GM12878 (cell line): ENCODE data around the gene CNNM2. TPM values are rescaled to one million over a fixed set of nuclear protein-coding genes. Genes with fewer than 3 reads are reported as not detected.

Experiments
- ATAC-seq: fragments of 200-7000 bp; cut with Tn5 transposase; 3 replicates; pipeline ENCODE4 v1.9.1; 2020; ENCODE audit warnings: mild to moderate bottlenecking, moderate library complexity
- BruUV-seq: library from RNA; stranded (reverse); fragments of 400-500 nt; replicated peaks from 2 replicates; lab custom pipeline; 2021; lab: Mats Ljungman, UMichigan
- CTCF ChIA-PET: fragments of 300-600 bp; sonication (Branson Sonifier 250); formaldehyde crosslinking; extraction: SDS; loops from one replicate; lab custom pipeline; 2021; ENCODE audit warnings: inconsistent platforms; lab: Yijun Ruan, JAX
- POLR2A ChIA-PET: fragments of 350-600 bp; formaldehyde crosslinking; extraction: SDS; loops from one replicate; lab custom pipeline; 2021; ENCODE audit warnings: inconsistent platforms; lab: Charles Lee
- RAD21 ChIA-PET: fragments of 300-600 bp; sonication (Branson Sonifier 250); formaldehyde crosslinking; loops from one replicate; lab custom pipeline; 2023; ENCODE audit warnings: antibody characterized with exemption; ENCODE audit not compliant: unreplicated experiment; lab: Charles Lee
- SMC1A ChIA-PET: fragments of 300-600 bp; sonication (Branson Sonifier 250); formaldehyde crosslinking; loops from one replicate; lab custom pipeline; 2023; ENCODE audit not compliant: unreplicated experiment, uncharacterized antibody; lab: Charles Lee
- DNase-seq: peaks from one replicate; pipeline ENCODE4 v3.0.0-alpha.2; 2011; ENCODE audit warnings: low read depth, low spot score
- FAIRE-seq: peaks from 3 replicates; lab custom pipeline; 2011; peaks lifted over from hg19 to GRCh38; lab: Jason Lieb, UNC
- H2AFZ ChIP-seq: 2 replicates; pipeline ENCODE4 v1.6.0; 2011; ENCODE audit warnings: low read depth, low read length, control low read depth; ENCODE audit not compliant: control insufficient read depth
- H3K27ac ChIP-seq: 2 replicates; pipeline ENCODE4 v1.5.1; 2011; ENCODE audit warnings: control low read depth; ENCODE audit not compliant: control insufficient read depth, insufficient read depth
- H3K27me3 ChIP-seq, 2 experiments: replicated peaks in 1 of 2; 2 replicates each; pipeline versions ENCODE4 v1.6.0 to v1.6.1; 2011; ENCODE audit warnings: low read length in 1 of 2; ENCODE audit not compliant: control insufficient read depth in 2 of 2, insufficient read depth in 2 of 2
- H3K36me3 ChIP-seq, 2 experiments: 2 replicates each; pipeline ENCODE4 v1.5.1; 2011; ENCODE audit warnings: low read length in 1 of 2; ENCODE audit not compliant: control insufficient read depth in 2 of 2, insufficient read depth in 2 of 2
- H3K4me1 ChIP-seq: 2 replicates; pipeline ENCODE4 v1.6.1; 2011; ENCODE audit warnings: mild to moderate bottlenecking, low read length, moderate library complexity, mixed read lengths; ENCODE audit not compliant: control insufficient read depth, insufficient read depth
- H3K4me2 ChIP-seq: 2 replicates; pipeline ENCODE4 v1.6.0; 2011; ENCODE audit warnings: control low read depth; ENCODE audit not compliant: control insufficient read depth, insufficient read depth
- H3K4me3 ChIP-seq: fragments of 200-600 bp; sonication (generic); 2 replicates; pipeline ENCODE4 v1.5.1; 2016
- H3K79me2 ChIP-seq: 2 replicates; pipeline ENCODE4 v1.6.0; 2011; ENCODE audit warnings: low read length; ENCODE audit not compliant: control insufficient read depth, insufficient read depth
- H3K9ac ChIP-seq: 2 replicates; pipeline ENCODE4 v1.8.0; 2011; ENCODE audit warnings: low read length, control low read depth, mixed read lengths; ENCODE audit not compliant: control insufficient read depth, insufficient read depth
- H3K9me3 ChIP-seq: replicated peaks from 3 replicates; pipeline ENCODE4 v1.5.1; 2011; ENCODE audit warnings: mild to moderate bottlenecking, low read length; ENCODE audit not compliant: control insufficient read depth, insufficient read depth
- H4K20me1 ChIP-seq: 2 replicates; pipeline ENCODE4 v1.6.0; 2011; ENCODE audit not compliant: control insufficient read depth, insufficient read depth
- ETV6 ChIP-seq, 2 experiments: fragments of 450-650 bp in 1 of 2; IDR thresholded peaks in 1 of 2; conservative IDR thresholded peaks in 1 of 2; 2 replicates each; pipeline ENCODE4 v1.6.1; 2014; ENCODE audit warnings: antibody characterized with exemption in 1 of 2, borderline replicate concordance in 1 of 2, low read depth in 1 of 2, mild to moderate bottlenecking in 1 of 2, moderate library complexity in 1 of 2
- KDM1A ChIP-seq: fragments of 200-600 bp; sonication (generic); IDR thresholded peaks from 2 replicates; pipeline ENCODE4 v1.6.1; 2016; ENCODE audit warnings: borderline replicate concordance
- POLR2AphosphoS5 ChIP-seq: IDR thresholded peaks from 2 replicates; pipeline ENCODE4 v1.6.1; 2011; ENCODE audit warnings: mild to moderate bottlenecking, low read length, inconsistent platforms
- RAD51 ChIP-seq: fragments of 450-650 bp; IDR thresholded peaks from 2 replicates; pipeline ENCODE4 v1.6.1; 2016; ENCODE audit warnings: moderate library complexity, mild to moderate bottlenecking, inconsistent platforms
- SMARCA5 ChIP-seq: fragments of 450-650 bp; IDR thresholded peaks from 2 replicates; pipeline ENCODE4 v1.6.1; 2017; ENCODE audit warnings: mild to moderate bottlenecking
- ZNF207 ChIP-seq: fragments of 450-650 bp; IDR thresholded peaks from 2 replicates; pipeline ENCODE4 v1.6.1; 2014; ENCODE audit warnings: antibody characterized with exemption, mild to moderate bottlenecking, borderline replicate concordance
- WGBS: methylation state at CpG from one replicate; pipeline ENCODE4 v1.1.6; 2016; ENCODE audit warnings: low lambda C conversion rate; ENCODE audit not compliant: insufficient replicate concordance, insufficient coverage; ENCODE audit errors: missing lambda C conversion rate; 5-methylcytosine and 5-hydroxymethylcytosine counted together
- in situ Hi-C: fragments of 300-500 bp; cut with MboI; formaldehyde crosslinking; loops from 9 replicates; pipeline ENCODE4 v1.14.3; 2018; ENCODE audit warnings: mixed read lengths
- intact Hi-C: fragments of 100-400 bp; cut with micrococcal nuclease; formaldehyde crosslinking; loops from one replicate; pipeline ENCODE4 v1.14.2; 2022; ENCODE audit not compliant: unreplicated experiment
- polyA plus RNA-seq, 11 experiments: library from polyadenylated mRNA; depleted of rRNA in 4 of 11; unstranded in 6 of 11; stranded (reverse) in 5 of 11; fragments of >200 nt; fragmentation: Nextera tagmentation in 4 of 11; fragmentation: Illumina TruSeq in 1 of 11; extraction: Ambion mirVana in 4 of 11; extraction: Trizol in 1 of 11; gene quantifications; 1 replicate in 1 of 11; 2 replicates in 10 of 11; pipeline versions ENCODE4 v1.2.1 to v1.2.3, GENCODE V29; 2011 to 2016; ENCODE audit warnings: inconsistent platforms in 2 of 11, missing spikeins in 2 of 11, low read depth in 1 of 11
- total RNA-seq, 4 experiments: library from RNA; depleted of rRNA in 3 of 4; stranded (reverse); fragments of >200 nt in 3 of 4; fragmentation: Illumina TruSeq in 1 of 4; extraction: Trizol in 1 of 4; gene quantifications; 2 replicates each; pipeline versions ENCODE4 v1.2.1 to v1.2.3, GENCODE V29; 2013 to 2021

Gene CNNM2
- total and polyA plus RNA-seq, 10 of the 15 experiments (the other 5 are each of a cell fraction or from before 2014, with no cell fraction given), result 0.18 to 7.3 (median 2.5) TPM

DNA sequence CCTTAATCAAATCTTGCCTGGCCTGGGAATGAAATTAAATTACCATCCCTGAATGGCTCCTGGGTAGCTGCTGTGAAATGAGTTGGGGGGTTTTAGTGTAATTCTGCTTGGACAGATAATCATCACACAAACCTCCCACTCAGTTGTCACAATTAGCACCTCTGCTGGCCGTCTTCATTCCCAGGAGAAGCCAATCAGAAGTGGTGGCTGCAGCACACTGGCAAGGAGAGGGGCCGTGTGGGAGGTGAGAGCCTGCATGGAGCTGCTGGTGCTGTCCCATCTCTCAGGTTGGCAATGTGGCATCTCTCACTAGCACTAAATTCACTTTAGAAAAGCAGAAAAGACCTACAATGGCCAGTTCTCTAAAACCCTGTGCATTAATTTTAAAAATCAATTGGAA, 182.5 kb downstream of the CNNM2 start:
- Histone ChIP-seq H3K4me2 (no peak overlapping the region), H4K20me1 (no peaks in the 10 kb centered on the region), H3K79me2 (no peaks in the 10 kb centered on the region), H3K4me3 (no peak overlapping the region), H2AFZ (no peak overlapping the region), H3K4me1 (no peaks in the 10 kb centered on the region), H3K27me3 (no peaks in the 10 kb centered on the region), H3K9me3 (no peaks in the 10 kb centered on the region), H3K27ac (no peak overlapping the region), H3K36me3 (peaks cover 7 to 34% of the 10 kb centered on the region in 2 experiments)
- ChIA-PET POLR2A (interaction anchor here (1.4 kb wide), 1 partner anchor 10 kb away, joined by 5 read pairs; no protein-coding TSS in a partner anchor), SMC1A (interaction anchor here (0.6 to 1.0 kb wide), 3 partner anchors 13 to 54 kb away, joined by 3 to 4 read pairs (median 4); no protein-coding TSS in a partner anchor), CTCF (interaction anchor here (1.1 to 1.4 kb wide), 5 partner anchors 9 to 144 kb away, joined by 3 to 8 read pairs (median 4); no protein-coding TSS in a partner anchor), RAD21 (no interaction called here)
- ATAC-seq (no peak), DNase-seq (no peak)
- BruUV-seq, result no TSS peak
- in situ Hi-C loops, result no loop called here
- no peak for TF ChIP-seq ETV6 (conservative IDR thresholded peaks at IDR 0.05 in 1 of 2, IDR thresholded peaks at IDR 0.05 in 1 of 2; ENCODE audit: borderline replicate concordance in 1 of 2, low read depth in 1 of 2)
- TF ChIP-seq, all 136 proteins: peak for 0
- intact Hi-C loops, result no loop called here
- no peak for FAIRE-seq
- no peak overlapping the region for H3K9ac ChIP-seq
- 77% methylated on average over 2 of the region's 2 CpGs for WGBS

DNA sequence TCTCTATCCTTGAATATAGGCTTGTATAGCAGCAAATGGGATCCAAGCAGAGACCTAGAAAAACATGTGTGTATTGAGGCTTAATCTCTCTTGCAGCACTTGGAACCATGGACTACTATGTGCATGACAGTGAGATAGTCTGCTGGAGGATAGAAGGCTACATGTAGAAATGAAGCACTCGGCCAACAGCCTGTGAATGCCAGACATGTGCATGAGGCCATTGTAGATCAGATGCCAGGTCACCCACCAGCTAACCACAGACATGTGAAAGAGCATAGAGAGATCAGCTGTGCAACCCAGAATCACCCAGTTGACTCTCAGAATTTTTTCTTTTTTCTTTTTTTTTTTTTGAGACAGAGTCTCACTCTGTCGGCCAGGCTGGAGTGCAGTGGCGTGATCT, 184.1 kb downstream of the CNNM2 start:
- Histone ChIP-seq H3K9ac (no peak overlapping the region), H3K9me3 (no peaks in the 10 kb centered on the region), H3K4me2 (no peak overlapping the region), H3K4me3 (no peak overlapping the region), H4K20me1 (no peaks in the 10 kb centered on the region), H3K4me1 (no peaks in the 10 kb centered on the region), H3K27ac (no peak overlapping the region), H3K36me3 (peaks cover 7 to 31% of the 10 kb centered on the region in 2 experiments), H3K79me2 (no peaks in the 10 kb centered on the region), H3K27me3 (no peaks in the 10 kb centered on the region), H2AFZ (no peak overlapping the region)
- 95% methylated on average over 1 of the region's 3 CpGs for WGBS
- SMC1A ChIA-PET, result interaction anchor here (0.9 to 1.6 kb wide), 3 partner anchors 8 to 234 kb away, joined by 3 to 8 read pairs (median 4); no protein-coding TSS in a partner anchor
- POLR2A ChIA-PET, result interaction anchor here (0.7 to 1.0 kb wide), 2 partner anchors 39 to 166 kb away, joined by 3 read pairs; no protein-coding TSS in a partner anchor
- CTCF ChIA-PET, result interaction anchor here (1.4 kb wide), 1 partner anchor 9 kb away, joined by 8 read pairs; no protein-coding TSS in a partner anchor
- RAD21 ChIA-PET, result no interaction called here
- FAIRE-seq (no peak), DNase-seq (no peak), ATAC-seq (no peak)
- in situ Hi-C loops, result no loop called here
- intact Hi-C loops, result no loop called here
- BruUV-seq, result no TSS peak
- TF ChIP-seq POLR2AphosphoS5 (no peak), SMARCA5 (no peak), KDM1A (no peak), RAD51 (no peak), ZNF207 (no peak)
